Transverse colon (tissue), 4 donors: ENCODE measurements around the gene ST8SIA5.

Experiments
- POLR2A ChIP-seq: fragments of 450-650 bp; IDR thresholded peaks from one replicate; pipeline ENCODE4 v1.6.1; 2016; ENCODE audit warnings: antibody characterized with exemption, mild to moderate bottlenecking, moderate library complexity
- POLR2AphosphoS5 ChIP-seq, 3 donors: sonication (generic); formaldehyde crosslinking; IDR thresholded peaks; one replicate each; pipeline ENCODE4 v1.6.1; 2016; ENCODE audit warnings: antibody characterized with exemption in 3 of 3
- TF ChIP-seq, protein P1 (sequence below), 5 experiments: fragments of 200-600 bp in 3 of 5; fragments of 450-650 bp in 2 of 5; sonication (generic) in 3 of 5; IDR thresholded peaks; 1 replicate in 2 of 5; 2 replicates in 3 of 5; pipeline ENCODE4 v1.5.1; 2016 to 2017; ENCODE audit warnings: antibody characterized with exemption in 5 of 5, inconsistent platforms in 3 of 5, mild to moderate bottlenecking in 2 of 5, moderate library complexity in 1 of 5

GRCh38 chr18:46702471-46702870 lies 54.4 kb downstream of the ST8SIA5 start:
- TF ChIP-seq POLR2AphosphoS5 (IDR thresholded peaks at IDR 0.05) (no peak), POLR2A (no peak)
- TF ChIP-seq, protein P1, sequence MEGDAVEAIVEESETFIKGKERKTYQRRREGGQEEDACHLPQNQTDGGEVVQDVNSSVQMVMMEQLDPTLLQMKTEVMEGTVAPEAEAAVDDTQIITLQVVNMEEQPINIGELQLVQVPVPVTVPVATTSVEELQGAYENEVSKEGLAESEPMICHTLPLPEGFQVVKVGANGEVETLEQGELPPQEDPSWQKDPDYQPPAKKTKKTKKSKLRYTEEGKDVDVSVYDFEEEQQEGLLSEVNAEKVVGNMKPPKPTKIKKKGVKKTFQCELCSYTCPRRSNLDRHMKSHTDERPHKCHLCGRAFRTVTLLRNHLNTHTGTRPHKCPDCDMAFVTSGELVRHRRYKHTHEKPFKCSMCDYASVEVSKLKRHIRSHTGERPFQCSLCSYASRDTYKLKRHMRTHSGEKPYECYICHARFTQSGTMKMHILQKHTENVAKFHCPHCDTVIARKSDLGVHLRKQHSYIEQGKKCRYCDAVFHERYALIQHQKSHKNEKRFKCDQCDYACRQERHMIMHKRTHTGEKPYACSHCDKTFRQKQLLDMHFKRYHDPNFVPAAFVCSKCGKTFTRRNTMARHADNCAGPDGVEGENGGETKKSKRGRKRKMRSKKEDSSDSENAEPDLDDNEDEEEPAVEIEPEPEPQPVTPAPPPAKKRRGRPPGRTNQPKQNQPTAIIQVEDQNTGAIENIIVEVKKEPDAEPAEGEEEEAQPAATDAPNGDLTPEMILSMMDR (IDR thresholded peaks at IDR 0.05) = no peak
